ENCODE measurements around the gene ANLN. TPM values are rescaled to one million over a fixed set of nuclear protein-coding genes. Genes with fewer than 3 reads are reported as not detected.
A peak's percentile ranks its signal among the peaks of the same experiment; 100 is the strongest.

Gene ANLN
- total RNA-seq, 1 donor from 2014 or later, result 40.6 TPM

- Mint-ChIP-seq H3K9me3 (ENCODE audit: low read depth) (no peaks in the 10 kb centered on the region), H3K36me3 (ENCODE audit: insufficient read depth) (peaks cover 5% of the 10 kb centered on the region), H3K27me3 (peaks cover 17% of the 10 kb centered on the region), H3K27ac (peak overlapping the region; percentile 95), H3K4me3 (ENCODE audit: low read depth) (peak overlapping the region; percentile 84), H3K4me1 (ENCODE audit: low read depth) (peaks cover 7% of the 10 kb centered on the region)
- TF ChIP-seq, protein P1, sequence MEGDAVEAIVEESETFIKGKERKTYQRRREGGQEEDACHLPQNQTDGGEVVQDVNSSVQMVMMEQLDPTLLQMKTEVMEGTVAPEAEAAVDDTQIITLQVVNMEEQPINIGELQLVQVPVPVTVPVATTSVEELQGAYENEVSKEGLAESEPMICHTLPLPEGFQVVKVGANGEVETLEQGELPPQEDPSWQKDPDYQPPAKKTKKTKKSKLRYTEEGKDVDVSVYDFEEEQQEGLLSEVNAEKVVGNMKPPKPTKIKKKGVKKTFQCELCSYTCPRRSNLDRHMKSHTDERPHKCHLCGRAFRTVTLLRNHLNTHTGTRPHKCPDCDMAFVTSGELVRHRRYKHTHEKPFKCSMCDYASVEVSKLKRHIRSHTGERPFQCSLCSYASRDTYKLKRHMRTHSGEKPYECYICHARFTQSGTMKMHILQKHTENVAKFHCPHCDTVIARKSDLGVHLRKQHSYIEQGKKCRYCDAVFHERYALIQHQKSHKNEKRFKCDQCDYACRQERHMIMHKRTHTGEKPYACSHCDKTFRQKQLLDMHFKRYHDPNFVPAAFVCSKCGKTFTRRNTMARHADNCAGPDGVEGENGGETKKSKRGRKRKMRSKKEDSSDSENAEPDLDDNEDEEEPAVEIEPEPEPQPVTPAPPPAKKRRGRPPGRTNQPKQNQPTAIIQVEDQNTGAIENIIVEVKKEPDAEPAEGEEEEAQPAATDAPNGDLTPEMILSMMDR (IDR thresholded peaks at IDR 0.05; ENCODE audit: unreplicated experiment), result peak; percentile 88
- DNase-seq (ENCODE audit: low spot score, unreplicated experiment), result peak; percentile 92
Measured at GRCh38 chr7:36366718-36367560, 22.7 kb upstream of the ANLN start.

GRCh38 chr7:36367561-36368077 lies 22.0 kb upstream of the ANLN start:
- peaks cover 7% of the 10 kb centered on the region for H3K4me1 Mint-ChIP-seq (ENCODE audit: low read depth)
- H3K27ac Mint-ChIP-seq, result peak overlapping the region; percentile 80
- peaks cover 21% of the 10 kb centered on the region for H3K27me3 Mint-ChIP-seq
- TF ChIP-seq, protein P1 (IDR thresholded peaks at IDR 0.05; ENCODE audit: unreplicated experiment), result no peak
- H3K4me3 Mint-ChIP-seq (ENCODE audit: low read depth), result peak overlapping the region; percentile 79
- no peak for DNase-seq (ENCODE audit: low spot score, unreplicated experiment)
- H3K9me3 Mint-ChIP-seq (ENCODE audit: low read depth), result no peaks in the 10 kb centered on the region
- peaks cover 3% of the 10 kb centered on the region for H3K36me3 Mint-ChIP-seq (ENCODE audit: insufficient read depth)

DNA sequence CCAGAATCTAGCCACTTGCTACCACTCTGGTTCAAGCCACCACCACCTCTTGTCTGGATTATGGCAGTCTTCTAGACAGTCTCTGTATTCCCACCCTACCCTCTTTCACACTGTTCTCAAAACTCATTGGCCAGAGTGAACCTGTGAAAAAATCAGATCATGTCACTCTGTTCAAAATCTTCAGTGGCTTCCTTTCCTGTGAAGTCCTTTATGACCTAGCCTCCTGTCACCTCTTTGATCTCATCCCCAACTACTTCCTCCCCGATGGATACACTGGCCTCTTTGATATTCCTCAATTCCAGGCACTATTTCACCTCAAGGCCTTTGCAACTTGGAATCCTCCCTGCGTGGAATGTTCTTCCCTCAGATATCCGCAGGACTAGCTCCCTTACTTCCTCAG lies 21.2 kb upstream of the ANLN start:
- Mint-ChIP-seq H3K4me1 (ENCODE audit: low read depth) (peaks cover 7% of the 10 kb centered on the region), H3K4me3 (ENCODE audit: low read depth) (peak overlapping the region; percentile 6), H3K9me3 (ENCODE audit: low read depth) (no peaks in the 10 kb centered on the region), H3K27ac (no peak overlapping the region), H3K36me3 (ENCODE audit: insufficient read depth) (no peaks in the 10 kb centered on the region), H3K27me3 (peaks cover 24% of the 10 kb centered on the region)
- TF ChIP-seq, protein P1 (IDR thresholded peaks at IDR 0.05; ENCODE audit: unreplicated experiment), result no peak
- no peak for DNase-seq (ENCODE audit: low spot score, unreplicated experiment)

- H3K36me3 Mint-ChIP-seq (ENCODE audit: insufficient read depth), result no peaks in the 10 kb centered on the region
- H3K27ac Mint-ChIP-seq, result no peak overlapping the region
- no peaks in the 10 kb centered on the region for H3K9me3 Mint-ChIP-seq (ENCODE audit: low read depth)
- DNase-seq (ENCODE audit: low spot score, unreplicated experiment), result no peak
- H3K4me3 Mint-ChIP-seq (ENCODE audit: low read depth), result no peak overlapping the region
- TF ChIP-seq, protein P1 (IDR thresholded peaks at IDR 0.05; ENCODE audit: unreplicated experiment), result no peak
- H3K27me3 Mint-ChIP-seq, result peaks cover 24% of the 10 kb centered on the region
- peaks cover 7% of the 10 kb centered on the region for H3K4me1 Mint-ChIP-seq (ENCODE audit: low read depth)
Measured at GRCh38 chr7:36369171-36369570, 20.5 kb upstream of the ANLN start.

DNA sequence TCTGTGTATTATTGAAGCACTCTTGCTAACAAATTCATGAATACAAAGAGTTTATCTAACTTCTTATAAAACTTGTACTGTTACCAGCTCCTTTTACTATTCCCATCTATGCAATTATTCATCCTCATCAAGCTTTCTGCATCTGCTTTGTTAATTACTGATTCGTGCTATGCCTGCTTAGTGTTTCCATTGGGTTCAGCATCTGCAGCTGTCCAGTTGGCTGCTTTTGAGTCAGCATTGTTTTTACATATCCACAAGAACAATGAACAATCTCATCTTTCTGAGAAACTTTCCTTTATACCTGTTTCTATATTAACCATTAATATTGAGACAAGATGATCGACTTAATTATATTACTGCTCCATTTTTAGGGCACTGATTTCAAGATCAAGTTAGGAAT lies 19.6 kb upstream of the ANLN start:
- TF ChIP-seq, protein P1 (IDR thresholded peaks at IDR 0.05; ENCODE audit: unreplicated experiment), result no peak
- Mint-ChIP-seq H3K27me3 (peaks cover 24% of the 10 kb centered on the region), H3K4me1 (ENCODE audit: low read depth) (peaks cover 5% of the 10 kb centered on the region), H3K27ac (no peak overlapping the region), H3K36me3 (ENCODE audit: insufficient read depth) (no peaks in the 10 kb centered on the region), H3K9me3 (ENCODE audit: low read depth) (no peaks in the 10 kb centered on the region), H3K4me3 (ENCODE audit: low read depth) (no peak overlapping the region)
- DNase-seq (ENCODE audit: low spot score, unreplicated experiment), result no peak
